K562 (cell line): ENCODE data around the gene ZNF564. TPM values are rescaled to one million over a fixed set of nuclear protein-coding genes. Genes with fewer than 3 reads are reported as not detected.

Experiments
- ATAC-seq: fragments of 200-7000 bp; cut with Tn5 transposase; 3 replicates; pipeline ENCODE4 v1.9.1; 2020; ENCODE audit warnings: moderate library complexity
- BruUV-seq: library from RNA; stranded (reverse); fragments of 400-500 nt; replicated peaks from 2 replicates; lab custom pipeline; 2021; lab: Mats Ljungman, UMichigan
- CTCF ChIA-PET: fragments of 300-600 bp; formaldehyde crosslinking; extraction: SDS; loops from one replicate; lab custom pipeline; 2021; ENCODE audit warnings: low intra/inter-chr PET ratio; lab: Yijun Ruan, JAX
- POLR2A ChIA-PET: fragments of 300-600, 350-650 bp; sonication (Branson Sonifier 250); formaldehyde crosslinking; extraction: SDS; loops from one replicate; lab custom pipeline; 2021; ENCODE audit warnings: antibody characterized with exemption, inconsistent platforms; lab: Yijun Ruan, JAX
- DNase-seq, 4 experiments: peaks; one replicate each; pipeline versions ENCODE4 v3.0.0 to v3.0.0-alpha.2; 2011 to 2018; ENCODE audit warnings: low spot score in 3 of 4, mixed read lengths in 3 of 4; ENCODE audit errors: extremely low read depth in 1 of 4
- FAIRE-seq: peaks from 2 replicates; lab custom pipeline; 2011; peaks lifted over from hg19 to GRCh38; lab: Jason Lieb, UNC
- H2AFZ ChIP-seq: 2 replicates; pipeline ENCODE4 v1.6.0; 2011; ENCODE audit warnings: low read depth, low read length, control low read depth, inconsistent platforms
- H3K27ac ChIP-seq: fragments of 200-600 bp; 3 replicates; pipeline ENCODE4 v1.8.0; 2011; ENCODE audit warnings: low read depth, mild to moderate bottlenecking, control low read depth, inconsistent platforms, low read length, moderate library complexity, mixed read lengths; ENCODE audit errors: extremely low read depth
- H3K27me3 ChIP-seq, 2 experiments: fragments of 300-600 bp in 1 of 2; 2 replicates in 1 of 2; 3 replicates in 1 of 2; pipeline versions ENCODE4 v1.6.0 to v1.8.0; 2011; ENCODE audit warnings: inconsistent platforms in 2 of 2, low read length in 2 of 2, mild to moderate bottlenecking in 1 of 2, mixed read lengths in 1 of 2, moderate library complexity in 1 of 2; ENCODE audit not compliant: control insufficient read depth in 2 of 2, insufficient read depth in 2 of 2
- H3K36me3 ChIP-seq: fragments of 300-600 bp; 3 replicates; pipeline ENCODE4 v1.8.0; 2011; ENCODE audit warnings: mild to moderate bottlenecking, low read length, inconsistent platforms; ENCODE audit not compliant: control insufficient read depth, insufficient read depth
- H3K4me1 ChIP-seq, 2 experiments: fragments of 200-600 bp in 1 of 2; replicated peaks in 1 of 2; 2 replicates in 1 of 2; 3 replicates in 1 of 2; pipeline versions ENCODE4 v1.5.1 to v1.8.0; 2011; ENCODE audit warnings: inconsistent platforms in 2 of 2, low read length in 2 of 2, mild to moderate bottlenecking in 1 of 2, mixed read lengths in 1 of 2, moderate library complexity in 1 of 2; ENCODE audit not compliant: control insufficient read depth in 2 of 2, insufficient read depth in 2 of 2
- H3K4me2 ChIP-seq: 2 replicates; pipeline ENCODE4 v1.6.1; 2011; ENCODE audit warnings: low read length, control low read depth, inconsistent platforms, mixed read lengths; ENCODE audit not compliant: insufficient read depth
- H3K4me3 ChIP-seq: fragments of 200-600 bp; sonication (generic), shearing (Covaris generic); 2 replicates; pipeline ENCODE4 v1.5.1; 2016; ENCODE audit warnings: control low read depth, inconsistent platforms
- H3K79me2 ChIP-seq: fragments of 200-600 bp; 3 replicates; pipeline ENCODE4 v1.8.0; 2011; ENCODE audit warnings: low read length, inconsistent platforms; ENCODE audit not compliant: control insufficient read depth, insufficient read depth
- H3K9ac ChIP-seq, 2 experiments: 2 replicates each; pipeline versions ENCODE4 v1.6.0 to v1.6.1; 2011; ENCODE audit warnings: low read depth in 2 of 2, low read length in 2 of 2, control low read depth in 1 of 2, inconsistent platforms in 1 of 2, mild to moderate bottlenecking in 1 of 2, mixed read lengths in 1 of 2; ENCODE audit not compliant: insufficient read depth in 1 of 2
- H3K9me1 ChIP-seq: one replicate; pipeline ENCODE4 v1.6.0; 2011; ENCODE audit warnings: inconsistent platforms, mild to moderate bottlenecking, low read length, moderate library complexity; ENCODE audit not compliant: control insufficient read depth, insufficient read depth
- H3K9me3 ChIP-seq: replicated peaks from 2 replicates; pipeline ENCODE4 v1.5.1; 2011; ENCODE audit warnings: low read depth, low read length, inconsistent platforms; ENCODE audit not compliant: control insufficient read depth, insufficient read depth
- H4K20me1 ChIP-seq: replicated peaks from 2 replicates; pipeline ENCODE4 v1.6.1; 2011; ENCODE audit warnings: low read length, inconsistent platforms, mixed read lengths; ENCODE audit not compliant: control insufficient read depth, insufficient read depth
- DACH1 ChIP-seq: fragments of 450-650 bp; IDR thresholded peaks from 2 replicates; pipeline ENCODE4 v1.6.1; 2018; ENCODE audit not compliant: partially characterized antibody
- ZBTB8A ChIP-seq: fragments of 450-650 bp; IDR thresholded peaks from 2 replicates; pipeline ENCODE4 v1.6.1; 2018; ENCODE audit warnings: mild to moderate bottlenecking, moderate library complexity; ENCODE audit not compliant: partially characterized antibody
- ZNF316 ChIP-seq: fragments of 450-650 bp; IDR thresholded peaks from 2 replicates; pipeline ENCODE4 v1.6.1; 2016
- WGBS: fragments of 100-300 bp; shearing (Covaris generic); methylation state at CpG from one replicate; pipeline ENCODE4 v1.1.6; 2016; ENCODE audit warnings: low coverage, mixed read lengths; ENCODE audit not compliant: insufficient coverage; ENCODE audit errors: missing lambda C conversion rate; 5-methylcytosine and 5-hydroxymethylcytosine counted together
- in situ Hi-C: fragments of 300-500 bp; cut with MboI; formaldehyde crosslinking; loops from 4 replicates; pipeline ENCODE4 v1.15.0; 2018; ENCODE audit warnings: inconsistent platforms, mixed read lengths
- intact Hi-C: fragments of 100-400 bp; cut with micrococcal nuclease; formaldehyde crosslinking; loops from 2 replicates; pipeline ENCODE4 v1.14.2; 2022
- polyA plus RNA-seq, 8 experiments: library from polyadenylated mRNA; depleted of rRNA in 4 of 8; stranded (reverse) in 5 of 8; unstranded in 3 of 8; fragments of >200 nt; fragmentation: Nextera tagmentation in 2 of 8; fragmentation: Illumina TruSeq in 1 of 8; extraction: Ambion mirVana in 2 of 8; extraction: Trizol in 1 of 8; gene quantifications; 2 replicates each; pipeline versions ENCODE4 v1.2.1 to v1.2.3, GENCODE V29; 2011 to 2014; ENCODE audit warnings: inconsistent platforms in 1 of 8, missing spikeins in 1 of 8
- total RNA-seq, 7 experiments: library from RNA; depleted of rRNA in 6 of 7; stranded (reverse); fragments of >200 nt in 6 of 7; fragmentation: Illumina TruSeq in 2 of 7; extraction: Trizol in 2 of 7; gene quantifications; 2 replicates each; pipeline versions ENCODE4 v1.2.1 to v1.2.3, GENCODE V29; 2011 to 2021; ENCODE audit warnings: low replicate concordance in 1 of 7
- TF ChIP-seq, protein P1 (sequence below): IDR thresholded peaks from 2 replicates; pipeline ENCODE4 v1.6.1; 2012; ENCODE audit warnings: low read depth, low read length, improper control_type of control experiment, borderline replicate concordance
- TF ChIP-seq, protein P2 (sequence below): sonication (generic); formaldehyde crosslinking; IDR thresholded peaks from 2 replicates; pipeline ENCODE4 v1.8.0; 2022; ENCODE audit warnings: missing genetic modification reagents, mild to moderate bottlenecking, borderline replicate concordance

The ZNF564 gene
- total and polyA plus RNA-seq, 9 of the 15 experiments (the other 6 are each of a cell fraction or from before 2014, with no cell fraction given): 1.4 to 8.1 (median 5.6) TPM

DNA sequence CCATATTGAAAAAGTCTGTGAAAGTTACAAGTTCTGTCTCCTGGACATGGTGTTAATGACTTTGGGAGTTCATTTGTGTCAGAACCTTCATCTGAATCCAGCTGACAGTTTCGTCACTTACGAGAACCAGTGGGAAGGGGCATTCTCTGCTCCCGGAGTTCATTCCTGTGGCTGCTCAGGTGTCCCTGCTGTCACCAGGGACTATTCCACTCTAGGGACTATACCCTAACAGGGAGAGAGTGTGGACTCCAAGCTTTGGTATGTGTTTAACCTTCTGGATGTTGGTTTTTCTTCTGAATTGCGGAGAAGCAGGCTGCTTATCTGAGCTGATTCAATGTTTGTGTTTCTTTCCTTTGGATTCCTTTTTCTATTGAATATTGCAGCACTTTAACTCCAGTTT lies 54.2 kb downstream of the ZNF564 start:
- Histone ChIP-seq H3K9ac (no peak overlapping the region), H3K79me2 (no peaks in the 10 kb centered on the region), H3K27me3 (peaks cover 0 to 2% of the 10 kb centered on the region in 2 experiments; a peak in 2 of 5 replicates), H2AFZ (no peak overlapping the region), H3K9me3 (no peaks in the 10 kb centered on the region; the same call in 1 of the 2 replicates), H4K20me1 (no peaks in the 10 kb centered on the region), H3K4me1 (peaks cover 3 to 8% of the 10 kb centered on the region in 2 experiments; a peak in 3 of 5 replicates), H3K9me1 (no peaks in the 10 kb centered on the region), H3K36me3 (no peaks in the 10 kb centered on the region)
- WGBS: 49% methylated on average over 4 of the region's 4 CpGs
- FAIRE-seq: peak; percentile 37
- CTCF ChIA-PET: no interaction called here
- BruUV-seq: no TSS peak
- intact Hi-C loops: no loop called here
- TF ChIP-seq ZNF316: no peak
- TF ChIP-seq, all 486 proteins: peak for 0
- in situ Hi-C loops: no loop called here
- Histone ChIP-seq H3K27ac (no peak overlapping the region), H3K4me2 (no peak overlapping the region), H3K4me3 (no peak overlapping the region)
- ATAC-seq (no peak), DNase-seq (no peak)
- POLR2A ChIA-PET: interaction anchor here (0.8 to 1.8 kb wide), 3 partner anchors 9 to 23 kb away, joined by 4 to 6 read pairs (median 6); partner anchors contain the start of gene ZNF709

DNA sequence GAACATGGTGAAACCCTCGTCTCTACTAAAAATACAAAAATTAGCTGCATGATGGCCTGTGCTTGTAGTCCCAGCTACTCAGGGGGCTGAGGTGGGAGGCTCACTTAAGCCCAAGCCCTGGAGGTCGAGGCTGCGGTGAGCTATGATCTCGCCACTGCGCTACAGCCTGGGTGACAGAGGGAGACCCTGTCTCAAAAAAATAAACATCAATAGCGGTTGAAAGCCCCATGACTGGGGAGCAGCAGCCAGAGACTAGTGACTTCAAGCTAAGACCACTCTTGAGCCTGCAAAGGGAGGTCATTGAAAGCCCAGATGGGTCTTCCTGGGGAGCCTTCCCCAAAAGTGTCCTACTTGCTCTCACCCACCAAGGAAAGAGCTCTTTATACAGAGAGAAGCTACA lies 54.8 kb downstream of the ZNF564 start:
- H3K27me3 ChIP-seq: no peaks in the 10 kb centered on the region; a peak in 1 of 5 replicates
- ATAC-seq (no peak), DNase-seq (no peak), FAIRE-seq (no peak)
- in situ Hi-C loops: no loop called here
- no peak overlapping the region for H3K4me2 ChIP-seq
- 48% methylated on average over 5 of the region's 6 CpGs for WGBS
- no peaks in the 10 kb centered on the region for H3K9me1 ChIP-seq
- no peaks in the 10 kb centered on the region for H4K20me1 ChIP-seq
- BruUV-seq: no TSS peak
- no peak overlapping the region for H3K4me3 ChIP-seq
- H3K9ac ChIP-seq: no peak overlapping the region
- no peak overlapping the region for H3K27ac ChIP-seq
- intact Hi-C loops: no loop called here
- ChIA-PET CTCF (no interaction called here), POLR2A (interaction anchor here (0.8 to 1.8 kb wide), 3 partner anchors 9 to 23 kb away, joined by 4 to 6 read pairs (median 6); partner anchors contain the start of gene ZNF709)
- peaks cover 3 to 8% of the 10 kb centered on the region in 2 experiments; a peak in 3 of 5 replicates for H3K4me1 ChIP-seq
- H2AFZ ChIP-seq: no peak overlapping the region
- no peaks in the 10 kb centered on the region for H3K36me3 ChIP-seq
- H3K9me3 ChIP-seq: no peaks in the 10 kb centered on the region; the same call in 1 of the 2 replicates
- TF ChIP-seq ZBTB8A (no peak), DACH1 (no peak)
- TF ChIP-seq, protein P1, sequence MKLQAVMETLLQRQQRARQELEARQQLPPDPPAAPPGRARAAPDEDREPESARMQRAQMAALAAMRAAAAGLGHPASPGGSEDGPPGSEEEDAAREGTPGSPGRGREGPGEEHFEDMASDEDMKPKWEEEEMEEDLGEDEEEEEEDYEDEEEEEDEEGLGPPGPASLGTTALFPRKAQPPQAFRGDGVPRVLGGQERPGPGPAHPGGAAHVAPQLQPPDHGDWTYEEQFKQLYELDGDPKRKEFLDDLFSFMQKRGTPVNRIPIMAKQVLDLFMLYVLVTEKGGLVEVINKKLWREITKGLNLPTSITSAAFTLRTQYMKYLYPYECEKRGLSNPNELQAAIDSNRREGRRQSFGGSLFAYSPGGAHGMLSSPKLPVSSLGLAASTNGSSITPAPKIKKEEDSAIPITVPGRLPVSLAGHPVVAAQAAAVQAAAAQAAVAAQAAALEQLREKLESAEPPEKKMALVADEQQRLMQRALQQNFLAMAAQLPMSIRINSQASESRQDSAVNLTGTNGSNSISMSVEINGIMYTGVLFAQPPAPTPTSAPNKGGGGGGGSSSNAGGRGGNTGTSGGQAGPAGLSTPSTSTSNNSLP: no peak
- TF ChIP-seq, protein P2, sequence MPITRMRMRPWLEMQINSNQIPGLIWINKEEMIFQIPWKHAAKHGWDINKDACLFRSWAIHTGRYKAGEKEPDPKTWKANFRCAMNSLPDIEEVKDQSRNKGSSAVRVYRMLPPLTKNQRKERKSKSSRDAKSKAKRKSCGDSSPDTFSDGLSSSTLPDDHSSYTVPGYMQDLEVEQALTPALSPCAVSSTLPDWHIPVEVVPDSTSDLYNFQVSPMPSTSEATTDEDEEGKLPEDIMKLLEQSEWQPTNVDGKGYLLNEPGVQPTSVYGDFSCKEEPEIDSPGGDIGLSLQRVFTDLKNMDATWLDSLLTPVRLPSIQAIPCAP (CRISPR knock-in tag): no peak
- no peaks in the 10 kb centered on the region for H3K79me2 ChIP-seq
